GM21576 (cell line): Measurements from ENCODE around the gene COQ9.
A peak's percentile ranks its signal among the peaks of the same experiment; 100 is the strongest.
"Not testable (repeated sequence)": the region's sequence is repeated elsewhere in the genome, so short reads cannot be mapped to it uniquely, and the experiment has no call there.

Experiments
- ATAC-seq: cut with Tn5 transposase; IDR thresholded peaks from one replicate; pipeline ENCODE4 v1.9.1; 2021; ENCODE audit warnings: mild to moderate bottlenecking, moderate library complexity; ENCODE audit not compliant: unreplicated experiment

Gene COQ9

GRCh38 chr16:57447186-57447962, at the start of gene COQ9, which contains the start of gene CIAPIN1:
TSS of gene COQ9 (plus strand) at chr16:57447479. CDS start at chr16:57447506, 27 bp downstream.
TSS of gene CIAPIN1 (minus strand) at chr16:57447385. CDS start at chr16:57440928, 6,457 bp downstream.
- peak; percentile 95 for ATAC-seq

DNA sequence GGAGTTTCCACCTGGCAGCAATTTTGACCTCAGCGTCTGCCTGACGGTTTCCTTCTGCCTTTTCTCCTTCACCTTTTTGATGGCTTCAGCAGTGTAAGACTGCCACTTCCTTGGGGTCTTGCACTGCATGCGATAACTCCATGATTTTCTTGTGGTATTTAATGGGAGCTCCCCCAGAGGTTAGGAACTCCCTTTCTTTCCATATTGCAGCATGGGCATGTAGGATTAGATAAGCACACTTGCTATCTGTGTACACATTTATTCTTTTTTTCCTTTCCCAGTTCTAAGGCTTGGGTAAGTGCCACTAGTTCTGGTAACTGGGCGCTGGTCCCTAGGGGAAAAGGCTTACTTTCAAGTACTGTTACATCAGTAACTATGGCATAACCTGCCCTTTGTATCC, 49.8 kb upstream of the COQ9 start:
- ATAC-seq, result not testable (repeated sequence)

DNA sequence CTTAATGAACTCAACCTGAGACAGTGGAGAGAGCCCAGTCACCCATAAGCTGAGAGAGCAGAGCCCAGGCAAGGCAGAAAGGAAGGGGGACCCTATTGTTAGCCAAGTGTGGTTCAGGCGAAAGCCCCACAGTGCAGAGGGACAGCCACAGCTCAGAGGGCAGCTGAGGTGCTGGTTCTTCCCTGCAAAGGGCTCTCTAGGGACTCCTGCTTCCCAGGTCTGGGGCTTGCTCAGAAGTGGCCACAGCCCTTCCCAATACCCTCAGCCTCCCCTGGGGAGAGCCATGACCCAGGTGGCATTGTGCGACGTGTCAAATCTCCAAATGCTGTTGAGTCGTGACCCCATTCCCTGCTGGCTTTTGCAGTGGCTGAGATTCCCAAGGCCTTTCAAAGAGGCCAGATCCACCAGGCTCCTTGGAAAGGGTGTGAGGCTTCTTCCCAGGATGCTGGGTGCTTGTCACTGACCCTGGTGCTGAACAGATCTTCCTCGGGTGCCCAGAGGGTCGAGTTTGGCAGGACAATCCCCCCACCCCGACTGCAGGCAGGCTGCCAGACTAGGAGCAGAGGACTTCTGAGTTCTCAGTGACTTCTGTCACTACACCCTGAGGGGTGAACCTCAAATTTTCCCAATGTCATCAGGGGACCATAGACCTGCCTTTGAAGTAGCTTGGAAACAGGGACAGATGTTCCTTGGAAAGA, 45.2 kb upstream of the COQ9 start:
- ATAC-seq, result no peak

- ATAC-seq, result no peak
These were observed 43.1 kb upstream of the COQ9 start, which contains the start of gene CCL17 for GRCh38 chr16:57403965-57404817. TSS of gene CCL17 (plus strand) at chr16:57404767. CDS start at chr16:57413933, 9,166 bp downstream.

GRCh38 chr16:57405097-57405496, 42.2 kb upstream of the COQ9 start:
- no peak for ATAC-seq

DNA sequence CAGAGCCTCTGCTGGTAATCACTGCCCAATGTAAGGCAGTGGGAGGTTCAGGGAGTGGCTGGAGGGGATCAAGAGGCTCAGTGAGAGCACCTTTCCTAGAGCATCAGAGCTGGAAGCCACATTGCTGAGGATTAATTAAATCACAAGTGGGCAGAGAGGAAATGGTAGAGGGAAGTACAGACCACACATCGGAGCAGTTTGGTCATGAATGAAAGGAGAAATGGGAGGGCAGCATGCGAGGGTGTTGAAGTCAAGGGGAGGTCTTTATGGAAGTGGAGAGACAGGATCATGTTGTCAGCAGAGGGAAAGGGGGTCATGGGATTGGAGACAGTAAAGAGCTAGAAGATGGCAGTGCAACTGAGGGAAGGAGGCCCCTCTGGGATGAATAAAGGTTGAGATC, 40.4 kb upstream of the COQ9 start:
- ATAC-seq, result no peak

GRCh38 chr16:57407521-57408353, 39.5 kb upstream of the COQ9 start:
- no peak for ATAC-seq

DNA sequence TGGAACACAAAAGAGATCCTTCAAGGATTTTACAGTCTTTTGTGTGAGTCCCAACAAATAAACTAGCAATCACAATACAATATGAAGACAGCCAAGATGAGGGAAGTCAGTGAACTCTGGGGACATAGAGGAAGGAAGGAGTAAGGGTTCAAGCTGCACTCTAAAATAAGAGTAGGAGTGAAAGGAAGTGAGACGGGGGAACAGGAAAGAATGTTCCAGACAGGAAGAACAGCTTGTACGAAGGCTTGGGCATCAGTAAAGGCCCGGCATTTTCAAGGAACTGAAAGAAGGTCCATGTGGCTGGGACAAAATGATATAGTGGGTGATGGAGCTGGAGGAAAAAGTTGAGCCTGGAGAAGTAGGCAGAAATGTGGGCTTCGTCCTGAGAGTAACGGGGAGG, 38.2 kb upstream of the COQ9 start:
- no peak for ATAC-seq

DNA sequence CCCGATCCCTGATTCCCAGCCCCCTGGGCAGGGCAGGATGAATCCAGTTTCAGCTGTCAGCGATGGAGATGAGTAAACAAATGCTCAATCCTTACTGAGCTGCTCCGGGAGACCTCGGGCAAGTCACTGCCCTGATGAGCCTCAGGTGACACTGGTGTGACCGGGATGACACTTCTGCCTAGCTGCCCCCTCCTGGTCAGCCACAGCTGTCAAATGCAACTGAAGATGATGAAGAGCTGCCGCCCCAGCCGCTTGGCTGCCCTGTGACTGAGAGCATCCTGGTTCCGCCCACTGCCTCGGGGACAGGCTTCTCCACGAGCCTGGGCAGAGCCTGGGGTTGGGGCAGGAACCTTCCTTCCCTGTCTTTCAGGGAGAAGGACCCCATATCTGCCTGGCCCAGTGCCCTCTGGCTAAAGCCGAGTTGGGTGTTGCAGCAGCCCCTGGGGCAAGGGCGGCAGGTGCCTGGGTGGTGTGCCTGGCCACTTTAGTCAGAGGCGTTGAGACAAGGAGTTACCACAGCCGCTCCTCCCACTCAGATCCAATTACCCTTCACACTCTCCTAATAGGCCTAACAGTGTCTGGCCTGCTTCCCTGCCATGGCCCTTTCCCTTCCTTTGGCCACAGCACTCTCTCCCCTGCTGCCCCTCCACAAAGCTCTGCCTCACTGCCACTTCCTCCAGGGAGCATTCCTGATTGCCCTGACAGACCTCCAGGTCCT, 37.2 kb upstream of the COQ9 start:
- ATAC-seq, result no peak

DNA sequence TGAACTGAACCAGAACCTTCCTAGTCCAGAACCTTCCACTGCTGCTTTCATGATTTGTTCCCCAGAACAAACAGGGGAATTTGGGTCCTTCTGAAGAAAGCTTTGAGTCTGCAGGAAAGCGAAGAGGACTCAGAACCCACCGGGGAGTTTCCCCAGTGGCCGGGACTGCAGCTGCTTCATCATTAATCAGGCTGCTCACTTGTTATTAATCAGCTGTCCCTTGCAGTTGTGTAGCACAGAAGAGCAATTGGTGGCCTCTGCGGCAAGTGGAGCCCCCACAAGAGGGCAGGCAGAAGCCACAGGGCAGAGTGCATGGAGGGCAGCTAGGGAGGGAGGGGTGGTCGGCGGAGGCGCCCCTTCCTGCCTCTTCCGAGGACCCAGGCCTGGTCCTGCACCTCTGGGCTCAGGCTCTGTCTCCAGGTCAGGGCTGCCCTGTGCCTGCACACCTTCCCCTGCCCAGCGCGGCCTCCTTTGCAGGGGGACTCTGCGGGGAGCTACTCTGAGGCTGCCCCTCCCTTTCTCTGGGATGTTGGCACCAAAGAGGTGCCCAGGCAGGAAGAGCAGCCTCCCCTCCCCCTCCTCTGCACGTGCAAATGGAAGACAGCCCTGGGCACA, 35.8 kb upstream of the COQ9 start:
- no peak for ATAC-seq

DNA sequence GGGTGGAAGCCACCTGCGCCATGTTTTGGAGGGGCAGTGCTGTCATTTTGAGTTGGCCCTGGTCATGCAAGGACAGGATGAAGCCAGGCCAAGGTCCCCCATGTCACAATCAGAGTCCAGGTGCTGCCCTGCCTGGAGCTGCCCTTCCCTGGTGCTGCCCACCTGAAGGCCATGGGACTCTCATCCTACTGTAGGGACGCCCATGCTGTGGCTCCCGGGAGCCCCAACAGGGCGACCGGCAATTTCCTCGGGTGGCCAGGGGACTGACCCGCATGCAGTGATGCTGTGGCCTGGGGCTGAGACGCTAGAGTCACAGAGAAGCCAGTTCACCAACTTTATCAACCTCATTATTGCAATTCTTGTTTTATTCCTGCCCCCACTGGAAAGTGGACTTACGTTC, 34.7 kb upstream of the COQ9 start:
- ATAC-seq, result no peak

- peak; percentile 69 for ATAC-seq
These were observed 34.0 kb upstream of the COQ9 start for GRCh38 chr16:57413301-57413730.

- no peak for ATAC-seq
These were observed 33.5 kb upstream of the COQ9 start for GRCh38 chr16:57413733-57414132.

DNA sequence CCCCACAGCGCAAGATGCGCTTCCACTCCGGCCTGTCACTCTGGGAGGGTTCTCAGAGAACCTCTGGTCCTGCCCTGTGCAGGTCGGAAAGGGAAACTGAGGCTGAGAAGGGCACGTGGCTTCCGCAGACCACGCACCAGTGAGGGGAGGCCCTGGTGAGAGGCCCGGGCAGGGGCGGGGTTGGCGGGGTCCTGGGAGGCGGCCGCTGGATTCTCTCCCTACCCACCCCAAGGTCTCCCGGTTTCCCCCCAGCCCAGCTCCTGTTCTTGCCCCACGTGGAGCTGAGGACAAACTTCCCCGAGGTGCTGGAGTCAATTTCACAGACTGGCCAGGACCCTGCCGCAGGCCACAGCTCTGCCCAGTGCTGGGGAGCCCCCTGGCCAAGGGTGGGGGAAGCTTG, 31.2 kb upstream of the COQ9 start:
- ATAC-seq, result no peak

DNA sequence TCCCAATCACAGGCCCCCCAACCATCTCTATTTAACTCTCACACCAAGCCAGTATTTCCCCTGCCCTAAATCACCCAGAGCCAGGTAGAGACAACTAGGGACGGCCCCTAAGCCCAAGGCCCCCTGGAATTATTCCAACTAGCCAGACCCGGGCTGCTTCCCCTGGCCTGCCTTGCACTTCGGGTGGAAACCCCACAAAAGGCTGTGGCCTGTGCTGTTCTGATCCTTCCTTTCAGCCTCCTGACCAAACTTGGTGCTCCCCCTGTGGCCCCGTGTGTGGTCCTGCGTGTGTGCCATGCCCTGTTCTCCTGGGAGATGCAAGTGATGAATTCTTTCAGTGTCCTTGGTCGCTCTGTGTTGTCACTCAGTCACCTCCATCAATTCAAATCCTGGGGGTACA, 27.8 kb upstream of the COQ9 start:
- ATAC-seq, result no peak

DNA sequence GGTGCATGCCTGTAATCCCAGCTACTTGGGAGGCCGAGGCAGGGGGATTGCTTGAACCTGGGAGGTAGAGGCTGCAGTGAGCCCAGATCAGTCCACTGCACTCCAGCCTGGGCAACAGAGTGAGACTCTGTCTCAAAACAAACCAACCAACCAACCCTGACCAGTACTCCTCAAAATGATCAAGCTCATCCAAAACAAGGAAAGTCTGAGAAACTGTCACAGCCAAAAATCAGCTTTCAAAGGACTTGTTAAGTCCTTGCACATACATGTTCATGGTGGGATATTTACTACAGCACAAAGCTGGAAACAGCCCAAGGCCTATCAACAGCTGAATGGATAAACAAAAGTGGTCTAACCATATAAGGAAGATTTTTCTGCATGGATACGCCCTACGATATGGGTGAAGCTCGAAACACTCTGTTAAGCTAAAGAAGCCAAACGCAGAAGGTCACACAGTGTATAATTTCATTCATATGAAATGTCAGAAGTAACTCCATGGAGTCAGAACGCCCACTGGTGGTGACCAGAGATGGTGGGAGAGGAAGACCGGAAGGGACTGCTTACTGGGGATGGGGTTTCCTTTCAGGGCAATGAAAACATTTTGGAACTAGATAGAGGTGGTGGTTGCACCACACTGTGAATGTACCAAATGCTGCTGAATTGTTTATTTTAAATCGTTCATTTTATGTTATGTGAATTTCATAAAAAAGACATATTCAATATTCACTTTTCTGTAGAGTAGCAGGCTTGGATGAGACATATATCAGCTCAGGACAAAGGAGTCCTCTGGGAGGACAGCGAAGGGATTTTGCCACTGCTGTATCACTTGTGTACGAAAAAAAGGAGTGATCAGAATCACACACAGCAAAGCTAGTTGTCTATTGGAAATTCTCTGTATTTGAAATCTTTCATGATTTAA, 25.0 kb upstream of the COQ9 start:
- no peak for ATAC-seq

- ATAC-seq, result no peak
These were observed 24.1 kb upstream of the COQ9 start for GRCh38 chr16:57423152-57423551.

GRCh38 chr16:57424583-57424982, 22.7 kb upstream of the COQ9 start:
- ATAC-seq, result no peak
